ENCODE data around the gene AP3S1. TPM values are rescaled to one million over a fixed set of nuclear protein-coding genes. Genes with fewer than 3 reads are reported as not detected.
"Not testable (repeated sequence)": the region's sequence is repeated elsewhere in the genome, so short reads cannot be mapped to it uniquely, and the experiment has no call there.

AP3S1 gene
- total RNA-seq, 1 donor from 2014 or later: 133 TPM

DNA sequence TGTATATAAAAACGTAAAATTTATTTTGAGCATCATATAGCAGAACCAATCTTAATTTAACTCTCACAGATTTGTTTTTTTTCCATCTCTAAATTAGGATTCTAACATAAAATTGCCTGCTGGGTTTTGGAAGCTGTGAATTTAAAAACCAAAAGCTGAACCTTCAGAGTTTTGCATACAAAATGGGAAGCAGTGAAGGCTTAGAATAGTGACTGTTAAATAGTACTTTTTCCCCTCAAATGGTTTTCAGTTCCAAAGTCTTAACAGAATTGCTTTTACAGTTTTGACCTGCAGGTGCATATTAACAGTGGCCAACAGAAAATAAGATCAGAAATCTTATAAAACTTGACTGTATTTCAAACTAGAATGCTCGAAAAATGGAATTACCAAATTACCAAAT, 65.4 kb downstream of the AP3S1 start:
- Mint-ChIP-seq H3K9me3 (ENCODE audit: low read depth) (no peaks in the 10 kb centered on the region), H3K27me3 (ENCODE audit: low read depth) (no peaks in the 10 kb centered on the region), H3K36me3 (ENCODE audit: low read depth) (no peaks in the 10 kb centered on the region), H3K4me3 (ENCODE audit: unreplicated experiment) (no peak overlapping the region), H3K27ac (ENCODE audit: unreplicated experiment) (no peak overlapping the region), H3K4me1 (ENCODE audit: low read depth) (peaks cover 2% of the 10 kb centered on the region)
- DNase-seq (ENCODE audit: low spot score): no peak
- TF ChIP-seq, protein P1, sequence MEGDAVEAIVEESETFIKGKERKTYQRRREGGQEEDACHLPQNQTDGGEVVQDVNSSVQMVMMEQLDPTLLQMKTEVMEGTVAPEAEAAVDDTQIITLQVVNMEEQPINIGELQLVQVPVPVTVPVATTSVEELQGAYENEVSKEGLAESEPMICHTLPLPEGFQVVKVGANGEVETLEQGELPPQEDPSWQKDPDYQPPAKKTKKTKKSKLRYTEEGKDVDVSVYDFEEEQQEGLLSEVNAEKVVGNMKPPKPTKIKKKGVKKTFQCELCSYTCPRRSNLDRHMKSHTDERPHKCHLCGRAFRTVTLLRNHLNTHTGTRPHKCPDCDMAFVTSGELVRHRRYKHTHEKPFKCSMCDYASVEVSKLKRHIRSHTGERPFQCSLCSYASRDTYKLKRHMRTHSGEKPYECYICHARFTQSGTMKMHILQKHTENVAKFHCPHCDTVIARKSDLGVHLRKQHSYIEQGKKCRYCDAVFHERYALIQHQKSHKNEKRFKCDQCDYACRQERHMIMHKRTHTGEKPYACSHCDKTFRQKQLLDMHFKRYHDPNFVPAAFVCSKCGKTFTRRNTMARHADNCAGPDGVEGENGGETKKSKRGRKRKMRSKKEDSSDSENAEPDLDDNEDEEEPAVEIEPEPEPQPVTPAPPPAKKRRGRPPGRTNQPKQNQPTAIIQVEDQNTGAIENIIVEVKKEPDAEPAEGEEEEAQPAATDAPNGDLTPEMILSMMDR (IDR thresholded peaks at IDR 0.05): no peak

DNA sequence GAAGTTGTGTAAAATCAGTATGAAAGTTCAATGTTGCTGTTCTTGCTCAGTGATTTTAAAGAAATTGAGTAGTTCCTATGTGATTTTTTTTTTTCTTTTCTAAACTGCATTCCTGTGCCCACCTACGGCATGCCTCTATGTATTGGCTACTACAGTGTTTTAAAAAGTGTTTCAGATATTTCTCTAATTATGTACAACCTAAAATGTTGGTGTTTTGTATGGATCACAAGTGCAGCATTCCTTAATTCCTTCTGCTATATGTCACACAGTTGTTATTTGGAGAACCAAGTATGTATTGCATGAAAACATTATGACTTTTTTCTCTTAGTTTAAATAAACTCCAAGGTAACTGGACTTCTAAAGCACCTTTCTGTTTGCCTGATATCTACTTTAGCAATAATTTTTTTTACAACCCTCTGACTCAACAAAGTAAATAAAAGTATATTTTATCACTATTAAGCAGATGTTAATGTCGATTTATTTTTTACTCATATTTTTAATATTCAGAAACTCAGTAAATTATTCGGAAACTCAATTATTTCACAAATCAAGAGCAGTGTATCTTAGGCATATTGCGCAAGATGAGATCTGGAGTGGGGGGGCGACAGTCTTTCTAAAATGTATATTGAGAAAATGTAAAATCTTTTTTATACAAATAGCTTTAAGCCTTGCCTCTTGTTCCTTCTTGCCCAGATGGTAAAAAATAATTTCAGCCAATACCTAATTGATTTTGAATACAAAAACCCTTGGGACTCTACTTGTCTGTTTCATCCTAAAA, 72.1 kb downstream of the AP3S1 start:
- not testable (repeated sequence) for H3K4me1 Mint-ChIP-seq (ENCODE audit: low read depth); H3K27me3 Mint-ChIP-seq (ENCODE audit: low read depth); H3K9me3 Mint-ChIP-seq (ENCODE audit: low read depth); H3K4me3 Mint-ChIP-seq (ENCODE audit: unreplicated experiment); DNase-seq (ENCODE audit: low spot score)
- H3K27ac Mint-ChIP-seq (ENCODE audit: unreplicated experiment): peak overlapping the region; percentile 52
- peaks cover 15% of the 10 kb centered on the region for H3K36me3 Mint-ChIP-seq (ENCODE audit: low read depth)

DNA sequence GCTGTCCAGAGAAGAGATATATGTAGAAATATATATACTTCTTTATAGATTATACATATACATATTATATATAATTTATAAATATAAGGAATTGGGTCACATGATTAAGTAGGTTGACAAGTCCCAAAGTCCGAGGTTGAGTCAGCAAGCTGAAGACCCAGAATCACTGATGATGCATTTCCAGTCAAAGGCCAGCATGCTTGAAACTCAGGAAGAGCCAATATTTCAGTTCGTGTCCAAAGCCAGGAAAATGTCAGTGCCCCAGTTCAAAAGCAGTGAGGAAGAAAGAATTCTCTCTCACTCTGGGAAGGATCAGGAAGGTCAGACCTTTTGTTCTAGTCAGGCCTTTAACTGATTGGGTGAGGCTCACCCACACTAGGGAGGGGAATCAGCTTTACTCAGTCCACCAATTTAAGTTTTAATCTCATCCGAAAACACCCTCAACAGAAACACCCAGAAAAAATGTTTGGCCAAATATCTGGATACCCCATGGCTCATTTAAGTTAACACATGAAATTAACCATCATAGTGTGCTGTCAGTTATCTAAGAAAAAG, 78.5 kb downstream of the AP3S1 start:
- Mint-ChIP-seq H3K27ac (ENCODE audit: unreplicated experiment) (no peak overlapping the region), H3K36me3 (ENCODE audit: low read depth) (peaks cover 12% of the 10 kb centered on the region), H3K9me3 (ENCODE audit: low read depth) (no peaks in the 10 kb centered on the region), H3K27me3 (ENCODE audit: low read depth) (no peaks in the 10 kb centered on the region), H3K4me1 (ENCODE audit: low read depth) (no peaks in the 10 kb centered on the region), H3K4me3 (ENCODE audit: unreplicated experiment) (no peak overlapping the region)
- no peak for DNase-seq (ENCODE audit: low spot score)
- TF ChIP-seq, protein P1 (IDR thresholded peaks at IDR 0.05): no peak

DNA sequence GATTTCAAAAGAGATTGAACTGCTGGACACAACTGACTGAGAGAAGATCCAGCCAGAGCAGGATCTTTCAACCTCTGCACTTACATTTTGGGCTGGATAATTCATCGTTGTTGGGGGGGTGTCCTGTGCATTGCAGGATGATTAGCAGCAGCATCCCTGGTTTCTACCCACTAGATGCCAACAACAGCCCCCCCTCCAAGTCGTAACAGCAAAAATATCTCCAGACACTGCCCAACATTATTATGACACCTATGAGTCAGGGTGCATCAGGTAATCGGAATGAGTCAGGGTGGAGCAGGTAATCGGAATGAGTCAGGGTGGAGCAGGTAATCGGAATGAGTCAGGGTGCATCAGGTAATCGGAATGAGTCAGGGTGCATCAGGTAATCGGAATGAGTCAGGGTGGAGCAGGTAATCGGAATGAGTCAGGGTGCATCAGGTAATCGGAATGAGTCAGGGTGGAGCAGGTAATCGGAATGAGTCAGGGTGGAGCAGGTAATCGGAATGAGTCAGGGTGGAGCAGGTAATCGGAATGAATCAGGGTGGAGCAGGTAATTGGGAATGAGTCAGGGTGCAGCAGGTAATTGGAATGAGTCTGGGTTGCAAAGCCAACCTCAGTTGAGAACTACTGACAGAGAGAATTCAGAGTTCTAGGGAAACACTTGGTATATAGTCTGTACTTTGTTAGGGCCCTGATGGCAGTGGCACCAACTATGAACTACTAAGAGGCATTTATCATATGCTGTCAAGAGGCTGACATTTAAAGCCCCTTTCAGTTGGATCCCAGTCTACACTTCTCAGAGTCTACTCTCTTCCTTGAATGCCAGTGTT, 87.1 kb downstream of the AP3S1 start:
- not testable (repeated sequence) for H3K36me3 Mint-ChIP-seq (ENCODE audit: low read depth); H3K9me3 Mint-ChIP-seq (ENCODE audit: low read depth); H3K4me1 Mint-ChIP-seq (ENCODE audit: low read depth); H3K27me3 Mint-ChIP-seq (ENCODE audit: low read depth); DNase-seq (ENCODE audit: low spot score); H3K4me3 Mint-ChIP-seq (ENCODE audit: unreplicated experiment); H3K27ac Mint-ChIP-seq (ENCODE audit: unreplicated experiment)

DNA sequence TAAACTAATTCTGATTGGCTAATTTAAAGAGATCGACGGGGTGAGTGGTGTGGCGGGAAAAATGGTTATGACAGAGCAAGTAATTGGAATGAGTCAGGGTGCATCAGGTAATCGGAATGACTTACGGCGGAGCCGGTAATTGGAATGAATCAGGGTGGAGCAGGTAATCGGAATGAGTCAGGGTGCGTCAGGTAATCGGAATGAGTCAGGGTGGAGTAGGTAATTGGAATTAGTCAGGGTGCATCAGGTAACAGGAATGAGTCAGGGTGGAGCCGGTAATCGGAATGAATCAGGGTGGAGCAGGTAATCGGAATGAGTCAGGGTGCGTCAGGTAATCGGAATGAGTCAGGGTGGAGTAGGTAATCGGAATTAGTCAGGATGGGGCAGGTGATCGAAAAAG, 88.4 kb downstream of the AP3S1 start:
- H3K27ac Mint-ChIP-seq (ENCODE audit: unreplicated experiment); DNase-seq (ENCODE audit: low spot score); H3K4me3 Mint-ChIP-seq (ENCODE audit: unreplicated experiment); H3K36me3 Mint-ChIP-seq (ENCODE audit: low read depth); H3K27me3 Mint-ChIP-seq (ENCODE audit: low read depth); H3K4me1 Mint-ChIP-seq (ENCODE audit: low read depth); H3K9me3 Mint-ChIP-seq (ENCODE audit: low read depth): not testable (repeated sequence)

DNA sequence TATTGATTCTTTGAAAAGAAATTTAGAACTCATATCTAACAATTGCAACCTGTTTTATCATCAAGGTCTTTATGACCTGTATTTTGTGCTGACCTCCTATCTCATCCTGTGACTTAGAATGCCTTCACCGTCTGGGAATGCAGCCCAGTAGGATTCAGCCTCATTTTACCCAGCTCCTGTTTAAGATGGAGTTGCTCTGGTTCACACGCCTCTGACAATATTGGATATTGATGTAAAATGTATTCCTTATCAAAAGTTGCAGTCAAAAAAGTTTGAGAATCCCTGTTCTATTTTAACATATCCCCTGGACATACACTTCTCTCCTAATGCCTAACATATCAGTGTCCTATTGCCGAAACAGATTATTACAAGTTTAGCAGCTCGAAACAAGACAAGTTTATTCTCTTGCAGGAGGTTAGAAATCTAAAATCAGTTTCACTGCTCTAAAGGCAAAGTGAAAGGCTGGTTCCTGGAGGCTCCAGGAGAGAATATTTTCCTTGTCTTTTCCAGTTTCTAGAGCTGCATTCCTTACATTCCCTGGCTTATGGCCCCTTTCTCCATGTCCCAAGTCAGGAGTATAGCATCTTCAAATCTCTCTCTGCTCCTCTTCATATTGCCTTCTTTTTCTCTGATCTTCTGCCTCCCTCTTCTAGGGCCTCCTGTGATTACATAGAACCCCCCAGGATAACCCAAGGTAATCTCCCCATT, 89.0 kb downstream of the AP3S1 start:
- no peaks in the 10 kb centered on the region for H3K27me3 Mint-ChIP-seq (ENCODE audit: low read depth)
- H3K4me3 Mint-ChIP-seq (ENCODE audit: unreplicated experiment): no peak overlapping the region
- H3K27ac Mint-ChIP-seq (ENCODE audit: unreplicated experiment): no peak overlapping the region
- H3K36me3 Mint-ChIP-seq (ENCODE audit: low read depth): no peaks in the 10 kb centered on the region
- DNase-seq (ENCODE audit: low spot score): no peak
- TF ChIP-seq, protein P1 (IDR thresholded peaks at IDR 0.05): no peak
- H3K4me1 Mint-ChIP-seq (ENCODE audit: low read depth): no peaks in the 10 kb centered on the region
- H3K9me3 Mint-ChIP-seq (ENCODE audit: low read depth): no peaks in the 10 kb centered on the region

Measured in chondrocyte (in vitro differentiated cells).